ENCODE results near the gene COA8.

The COA8 gene

GRCh38 chr14:103526247-103526913 lies 36.4 kb upstream of the COA8 start:
- no peak for DNase-seq

GRCh38 chr14:103526914-103527248 lies 35.9 kb upstream of the COA8 start:
- DNase-seq = no peak

GRCh38 chr14:103527408-103528145 lies 35.2 kb upstream of the COA8 start:
- peak; percentile 15 for DNase-seq

GRCh38 chr14:103528146-103528586 lies 34.6 kb upstream of the COA8 start:
- DNase-seq = no peak

GRCh38 chr14:103528587-103529382 lies 34.0 kb upstream of the COA8 start, which contains the start of gene TRMT61A:
Gene TRMT61A, plus strand, starts transcription at chr14:103529196. Its CDS starts 783 bp downstream, at chr14:103529979.
- DNase-seq = peak; percentile 53

- no peak for DNase-seq
Observed at GRCh38 chr14:103529383-103530365, 33.1 kb upstream of the COA8 start.

DNA sequence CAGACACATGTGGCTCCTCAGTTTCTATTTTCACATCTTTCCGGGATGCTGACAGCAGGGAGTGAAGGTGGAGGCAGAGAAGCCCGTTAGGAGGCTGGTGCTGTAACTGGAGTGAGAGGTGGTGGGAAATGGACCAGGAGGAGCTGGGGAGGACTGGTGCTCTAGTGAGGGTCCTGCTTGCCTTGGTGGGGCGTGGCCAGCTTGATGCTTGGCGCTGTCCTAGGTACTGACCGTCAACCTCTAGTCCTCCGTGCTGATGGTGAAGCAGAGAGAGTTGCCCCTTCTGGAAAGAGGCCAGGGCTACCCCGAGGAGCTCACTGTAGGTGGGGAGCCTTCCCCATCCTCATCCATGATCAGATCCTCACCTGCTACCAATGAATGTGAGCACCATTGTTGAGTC lies 32.4 kb upstream of the COA8 start:
- no peak for DNase-seq

DNA sequence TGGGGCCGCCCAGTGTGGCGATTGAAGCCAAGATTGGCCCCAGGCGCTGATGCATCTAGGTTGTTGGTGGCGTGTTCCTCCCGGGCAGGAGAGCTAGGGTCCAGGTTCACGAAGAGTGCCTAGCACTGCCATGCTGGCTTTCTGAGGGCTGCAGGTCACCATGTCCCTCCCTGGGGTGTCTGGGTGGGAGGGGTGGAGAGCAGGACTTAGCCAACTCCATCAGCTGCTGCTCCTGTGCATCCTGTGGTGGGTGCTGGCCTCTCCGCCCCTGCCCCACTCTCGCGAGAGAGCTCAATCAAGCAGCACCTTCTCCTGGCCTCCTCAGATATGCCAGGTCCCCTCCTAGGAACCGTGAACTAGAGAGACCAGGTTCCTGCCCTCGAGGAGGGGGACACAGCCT lies 31.9 kb upstream of the COA8 start:
- DNase-seq = no peak

DNA sequence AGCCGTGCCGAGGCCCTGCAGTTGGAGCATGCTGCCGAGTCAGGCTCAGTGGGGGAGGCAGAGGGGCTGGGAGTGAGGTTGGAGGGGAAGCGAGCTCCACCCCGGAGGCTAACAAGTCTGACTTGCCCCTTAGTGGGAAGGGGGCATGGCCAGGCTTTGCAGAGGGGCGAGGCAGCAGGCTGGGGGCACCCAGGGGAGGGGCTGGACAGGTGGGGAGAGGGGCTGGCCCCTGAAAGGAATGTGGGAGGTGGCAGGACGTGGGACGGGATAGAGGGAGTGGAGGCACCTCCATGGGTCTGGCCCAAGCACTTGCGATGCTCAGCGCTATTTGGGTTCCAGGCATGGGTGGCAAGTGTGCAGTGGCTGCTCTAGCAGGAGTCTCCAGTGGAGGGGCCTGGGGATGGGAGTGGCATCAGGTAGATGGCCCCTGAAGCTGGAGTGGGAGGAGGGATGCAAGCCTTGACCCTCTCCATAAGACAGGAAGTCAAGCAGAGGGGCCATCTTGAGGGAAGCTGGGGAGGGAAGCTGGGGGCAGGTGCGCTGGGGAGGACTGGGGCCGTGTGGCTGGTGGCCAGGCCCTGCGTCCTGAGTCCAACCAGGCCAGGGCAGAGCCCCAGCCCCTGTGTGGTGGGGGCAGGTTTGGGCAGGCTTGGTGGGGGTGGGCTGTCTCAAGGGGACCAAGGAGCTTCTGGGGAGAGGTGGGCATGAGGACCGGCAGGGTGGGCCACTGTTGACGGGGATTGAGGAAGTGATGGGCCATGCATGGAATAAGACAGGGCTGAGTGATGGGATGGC lies 31.1 kb upstream of the COA8 start:
- DNase-seq = no peak

DNA sequence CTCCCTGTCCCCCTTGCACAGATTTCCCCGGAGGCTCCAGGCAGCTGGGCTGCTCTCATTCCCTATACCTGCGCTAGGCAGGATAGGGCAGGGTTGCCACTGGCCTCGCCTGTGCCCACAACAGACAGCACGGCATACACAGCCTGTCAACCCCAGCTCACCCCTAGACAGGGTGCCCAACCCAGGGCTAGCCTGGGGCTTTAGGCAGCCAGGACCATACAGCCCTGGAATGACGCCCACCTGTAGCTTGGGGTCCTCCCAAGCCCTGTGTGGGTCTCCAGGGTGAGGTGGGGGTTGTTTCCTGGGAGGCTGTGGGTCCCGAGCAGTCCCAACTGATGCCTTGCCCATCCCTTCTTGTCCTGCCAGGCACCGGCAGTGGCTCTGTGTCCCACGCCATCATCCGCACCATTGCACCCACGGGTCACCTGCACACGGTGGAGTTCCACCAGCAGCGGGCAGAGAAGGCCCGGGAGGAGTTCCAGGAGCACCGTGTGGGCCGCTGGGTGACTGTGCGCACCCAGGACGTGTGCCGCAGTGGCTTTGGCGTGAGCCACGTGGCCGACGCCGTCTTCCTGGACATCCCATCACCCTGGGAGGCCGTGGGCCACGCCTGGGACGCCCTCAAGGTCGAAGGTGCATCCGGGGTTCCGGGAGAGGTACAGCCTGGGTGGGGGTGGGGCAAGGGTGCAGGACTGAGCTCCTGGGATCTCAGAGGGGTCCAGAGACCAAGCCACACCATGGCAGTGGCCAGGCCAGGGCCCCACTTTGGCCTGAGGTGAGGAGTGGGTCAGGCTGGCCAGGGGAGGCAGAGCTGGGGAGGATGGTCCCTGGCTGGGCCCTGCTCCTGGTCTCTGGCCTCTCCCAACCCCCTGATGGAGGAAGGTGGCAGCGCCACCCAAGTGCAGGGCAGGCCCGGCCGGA lies 30.3 kb upstream of the COA8 start:
- DNase-seq = no peak

- no peak for DNase-seq
Observed at GRCh38 chr14:103533137-103533998, 29.4 kb upstream of the COA8 start.

DNA sequence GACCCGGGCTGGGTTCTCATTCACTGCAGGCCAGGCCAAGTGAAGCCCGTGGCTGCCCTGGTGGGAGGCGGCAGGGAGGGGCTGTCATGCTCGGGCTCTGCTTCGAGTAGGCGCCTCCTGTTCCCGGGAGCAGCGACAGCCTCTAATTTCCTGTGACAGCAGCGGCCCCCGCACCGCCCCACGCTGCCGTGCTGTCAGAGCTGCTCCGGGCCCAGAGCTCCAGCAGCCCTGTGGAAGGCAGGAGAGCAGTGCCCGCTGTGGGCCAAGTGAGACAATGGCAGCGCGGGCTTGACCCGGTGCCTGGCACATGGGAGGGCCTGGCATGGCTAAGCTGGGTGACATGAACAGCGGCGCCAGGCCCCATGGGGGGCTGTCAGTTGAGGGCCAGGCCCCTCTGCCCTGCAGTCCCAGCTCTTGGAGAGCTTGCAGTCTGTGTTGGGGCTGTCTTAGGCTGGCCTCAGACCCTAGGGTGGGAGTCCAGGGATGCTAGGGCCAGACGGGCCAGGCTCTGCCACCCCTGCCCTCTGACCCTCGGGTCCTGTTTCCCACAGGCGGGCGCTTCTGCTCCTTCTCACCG lies 28.7 kb upstream of the COA8 start:
- DNase-seq = no peak

DNA sequence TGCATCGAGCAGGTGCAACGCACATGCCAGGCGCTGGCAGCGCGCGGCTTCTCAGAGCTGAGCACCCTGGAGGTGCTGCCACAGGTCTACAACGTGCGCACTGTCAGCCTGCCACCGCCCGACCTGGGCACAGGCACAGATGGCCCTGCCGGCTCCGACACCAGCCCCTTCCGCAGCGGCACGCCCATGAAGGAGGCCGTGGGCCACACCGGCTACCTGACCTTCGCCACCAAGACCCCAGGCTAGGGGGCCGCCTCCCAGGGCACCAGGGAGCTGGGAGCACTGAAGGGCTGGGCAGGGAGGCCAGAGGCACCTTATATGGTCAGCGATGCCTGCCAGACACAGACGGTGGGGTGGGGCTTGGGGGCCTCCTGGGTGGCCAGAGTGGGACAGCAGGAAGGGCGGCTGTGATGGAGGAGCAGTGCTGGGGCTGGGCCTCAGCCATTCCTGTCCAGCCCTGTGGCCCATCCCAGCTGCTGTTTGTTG lies 28.1 kb upstream of the COA8 start:
- no peak for DNase-seq

DNA sequence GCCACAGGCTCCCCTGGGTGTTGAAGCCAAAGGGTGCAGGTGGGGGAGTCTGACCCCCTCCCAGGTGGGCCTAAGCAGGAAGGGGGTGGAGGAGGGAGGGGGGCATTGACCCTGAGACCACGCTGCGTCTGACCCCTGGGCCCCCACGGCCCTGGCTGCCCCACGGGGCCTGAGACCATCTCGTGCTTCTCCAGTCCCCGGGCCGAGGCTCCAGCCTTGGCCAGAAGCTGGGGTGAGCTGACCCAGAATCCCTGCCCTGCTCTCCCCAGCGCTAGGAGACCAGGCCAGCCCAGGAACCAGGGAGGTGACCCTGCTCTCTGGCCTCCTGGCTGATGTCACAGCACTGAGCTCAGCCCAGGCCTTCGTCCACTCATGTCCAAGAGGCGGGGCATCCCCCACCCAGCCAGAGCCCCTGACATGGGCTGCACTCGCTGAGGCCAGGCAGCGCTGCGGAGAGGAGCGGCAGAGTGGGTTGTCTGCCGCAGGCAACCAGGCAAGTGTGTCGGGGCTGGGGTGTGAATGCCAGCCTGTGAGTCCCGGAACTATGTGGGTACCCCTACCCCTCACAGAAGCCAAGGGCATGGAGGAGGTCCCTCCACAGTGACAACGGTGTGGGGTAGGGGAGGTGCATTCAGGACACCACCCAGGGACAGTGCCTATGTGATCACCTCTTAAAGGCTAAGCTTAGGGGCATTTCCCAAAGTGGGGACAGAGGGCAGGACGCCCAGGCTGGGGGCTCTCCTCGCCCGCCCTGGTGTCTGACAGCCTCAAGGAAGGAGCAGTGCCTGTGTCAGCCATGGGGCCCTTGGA lies 27.5 kb upstream of the COA8 start:
- DNase-seq = no peak

DNA sequence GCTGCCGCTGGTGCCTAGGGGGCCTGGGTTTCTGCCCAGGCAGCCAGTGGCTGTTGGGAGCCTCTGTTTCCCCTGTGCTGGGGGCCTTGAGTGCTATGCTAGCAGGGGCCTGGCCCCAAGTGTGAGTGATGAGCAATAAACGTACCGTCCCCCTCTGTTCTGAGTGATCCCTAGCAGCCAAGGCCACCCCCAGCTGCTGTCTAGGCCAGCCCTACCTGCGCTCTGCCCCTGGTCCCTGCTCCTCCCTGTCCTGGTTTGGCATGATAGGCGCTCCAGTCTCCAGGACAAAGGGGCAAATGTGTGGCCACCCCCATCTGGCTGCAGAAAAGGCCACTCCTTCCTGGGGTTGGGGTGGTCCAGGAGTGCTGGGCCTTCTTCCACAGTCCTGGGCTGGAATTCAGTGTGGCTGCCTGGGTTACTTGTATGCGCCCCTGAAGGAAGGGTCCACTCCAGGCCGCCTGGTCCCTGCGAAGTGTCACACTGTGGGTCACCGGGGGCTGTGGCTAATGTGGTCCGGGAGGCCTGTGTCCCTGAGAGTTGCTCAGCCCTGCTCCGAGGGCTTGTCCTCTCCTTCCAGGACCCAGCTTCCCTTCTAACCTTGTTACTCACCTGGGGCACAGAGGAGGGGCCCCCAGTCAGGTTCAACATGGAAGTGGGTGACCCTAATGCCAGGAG lies 26.7 kb upstream of the COA8 start:
- DNase-seq = no peak

GRCh38 chr14:103536693-103537092 lies 26.1 kb upstream of the COA8 start:
- DNase-seq = no peak
